Activated naive CD4-positive, alpha-beta T cell (primary cell): ENCODE results near the gene MAP2K4.
"Not testable (repeated sequence)": the region's sequence is repeated elsewhere in the genome, so short reads cannot be mapped to it uniquely, and the experiment has no call there.

Source experiments
- DNase-seq, 4 experiments: peaks; one replicate each; lab custom pipeline; 2025; lab: John Stamatoyannopoulos, UW

Gene MAP2K4

GRCh38 chr17:12020642-12021622 lies at the start of gene MAP2K4:
MAP2K4 (plus strand) TSS chr17:12020877; CDS start chr17:12020887, 10 bp downstream.
- peak; percentile 88 to 99 (median 95) for DNase-seq

GRCh38 chr17:11972741-11973140 lies 47.9 kb upstream of the MAP2K4 start:
- DNase-seq: not testable (repeated sequence)

GRCh38 chr17:11979795-11980194 lies 40.9 kb upstream of the MAP2K4 start:
- no peak for DNase-seq

DNA sequence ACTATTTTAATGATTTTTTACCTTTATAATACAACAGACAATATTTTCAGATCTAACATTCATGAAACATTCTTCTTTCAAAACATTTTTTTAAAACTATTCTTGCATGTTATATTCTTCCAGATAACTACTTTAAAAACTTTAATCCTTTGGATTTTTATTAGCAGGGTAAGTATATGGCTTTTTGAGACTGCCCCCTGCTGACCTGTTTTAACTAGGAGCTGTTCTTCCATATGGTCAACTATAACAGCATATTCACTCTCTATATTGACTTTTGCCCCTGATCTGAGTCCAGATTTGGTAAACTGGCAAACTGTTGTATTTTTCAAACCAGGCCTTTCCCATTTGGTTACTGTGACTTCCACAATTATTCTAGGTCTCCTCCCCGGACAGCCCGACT lies 39.9 kb upstream of the MAP2K4 start:
- DNase-seq: no peak

DNA sequence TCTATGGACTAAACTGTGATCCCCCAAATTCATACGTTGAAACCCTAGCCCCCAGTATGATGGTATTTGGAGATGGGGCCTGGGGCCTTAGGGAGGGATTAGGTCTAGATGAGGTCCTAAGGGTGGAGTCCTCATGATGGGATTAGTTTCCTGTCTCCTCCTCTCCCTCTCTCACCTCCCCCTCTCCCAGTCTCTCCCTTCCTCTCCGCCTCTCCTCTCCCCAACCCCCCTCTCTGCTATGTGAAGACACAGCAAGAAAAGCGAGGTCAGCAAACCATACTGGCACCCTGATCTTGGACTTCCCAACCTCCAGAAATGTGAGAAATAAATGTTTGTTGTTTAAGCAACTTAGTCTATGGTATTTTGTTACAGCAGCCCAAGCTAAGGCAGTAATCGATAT lies 38.8 kb upstream of the MAP2K4 start:
- no peak for DNase-seq

DNA sequence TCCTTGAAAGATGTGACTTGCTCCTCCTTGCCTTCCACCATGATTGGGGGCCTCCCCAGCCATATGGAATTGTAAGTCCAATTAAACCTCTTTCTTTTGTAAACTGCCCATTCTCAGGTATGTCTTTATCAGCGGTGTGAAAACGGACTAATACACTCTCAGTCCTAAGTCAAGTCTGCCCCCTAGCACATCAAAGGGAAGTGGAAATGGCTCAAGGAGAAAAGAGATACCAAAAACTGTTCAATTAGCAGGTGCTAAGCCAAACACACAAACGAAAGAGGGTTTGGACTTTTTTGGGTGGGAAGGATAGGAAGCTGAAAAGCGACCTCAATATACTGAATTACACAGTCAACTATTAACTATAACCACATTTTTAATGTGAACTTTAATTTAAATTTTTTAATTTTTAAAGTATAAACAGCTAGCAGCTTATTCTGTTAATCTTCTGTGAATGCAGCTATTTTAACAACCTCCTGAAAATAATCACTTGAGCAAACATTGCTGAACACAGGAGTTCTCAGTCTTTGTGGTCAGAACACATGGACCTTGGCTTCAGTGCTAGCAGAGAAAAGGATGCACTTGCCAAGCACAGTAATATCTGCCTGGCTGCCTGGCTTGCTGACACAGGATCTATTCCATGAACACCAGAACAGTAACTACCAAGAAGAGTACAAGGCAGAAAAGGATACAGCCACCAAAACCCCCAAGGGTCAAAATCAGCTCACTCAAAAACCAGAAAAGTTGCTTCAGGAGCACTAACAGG lies 34.3 kb upstream of the MAP2K4 start:
- no peak for DNase-seq

GRCh38 chr17:11986942-11987329 lies 33.7 kb upstream of the MAP2K4 start:
- DNase-seq: no peak

GRCh38 chr17:11990363-11990983 lies 30.2 kb upstream of the MAP2K4 start:
- DNase-seq: no peak

DNA sequence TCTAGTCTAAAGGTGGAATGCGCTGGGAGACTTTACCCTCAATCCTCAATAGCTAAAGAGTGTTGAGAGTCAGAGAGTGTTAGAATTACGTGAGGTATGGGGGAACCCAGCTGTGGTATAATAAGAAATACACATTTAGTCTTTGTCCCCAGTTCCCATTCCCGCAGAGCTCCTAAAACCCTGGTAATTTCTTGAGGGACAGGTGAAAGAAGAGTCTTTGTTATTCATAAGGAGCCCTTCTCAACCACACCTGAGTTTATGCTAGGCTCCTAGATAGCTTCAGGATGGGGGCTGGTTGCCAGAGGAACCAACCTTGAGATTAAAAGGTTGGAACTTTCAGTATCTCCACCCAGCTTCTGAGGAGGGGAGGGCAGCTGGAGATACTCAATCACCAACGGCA lies 29.2 kb upstream of the MAP2K4 start:
- DNase-seq: no peak

DNA sequence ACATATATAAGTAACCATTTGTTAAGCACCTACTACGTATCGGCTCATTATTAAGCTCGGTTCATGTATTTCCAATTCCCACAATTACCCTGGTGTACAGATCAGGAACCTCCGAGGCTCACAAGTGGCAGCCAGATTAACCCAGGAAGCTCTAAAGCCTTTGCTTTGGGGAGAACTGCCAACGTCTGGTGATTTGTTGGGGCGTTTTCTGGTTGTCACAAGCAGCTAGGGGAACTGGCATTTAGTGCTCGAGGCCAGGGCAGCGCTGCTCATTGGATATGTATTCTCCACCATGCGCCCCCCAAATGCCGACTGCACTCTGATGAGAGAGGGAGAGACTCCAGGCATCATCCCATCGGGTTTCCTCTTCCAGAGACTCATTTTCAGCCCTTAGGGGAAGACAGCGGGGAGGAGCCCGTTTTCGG lies 23.9 kb upstream of the MAP2K4 start:
- DNase-seq: peak in 1 of 4 experiments; percentile 40

DNA sequence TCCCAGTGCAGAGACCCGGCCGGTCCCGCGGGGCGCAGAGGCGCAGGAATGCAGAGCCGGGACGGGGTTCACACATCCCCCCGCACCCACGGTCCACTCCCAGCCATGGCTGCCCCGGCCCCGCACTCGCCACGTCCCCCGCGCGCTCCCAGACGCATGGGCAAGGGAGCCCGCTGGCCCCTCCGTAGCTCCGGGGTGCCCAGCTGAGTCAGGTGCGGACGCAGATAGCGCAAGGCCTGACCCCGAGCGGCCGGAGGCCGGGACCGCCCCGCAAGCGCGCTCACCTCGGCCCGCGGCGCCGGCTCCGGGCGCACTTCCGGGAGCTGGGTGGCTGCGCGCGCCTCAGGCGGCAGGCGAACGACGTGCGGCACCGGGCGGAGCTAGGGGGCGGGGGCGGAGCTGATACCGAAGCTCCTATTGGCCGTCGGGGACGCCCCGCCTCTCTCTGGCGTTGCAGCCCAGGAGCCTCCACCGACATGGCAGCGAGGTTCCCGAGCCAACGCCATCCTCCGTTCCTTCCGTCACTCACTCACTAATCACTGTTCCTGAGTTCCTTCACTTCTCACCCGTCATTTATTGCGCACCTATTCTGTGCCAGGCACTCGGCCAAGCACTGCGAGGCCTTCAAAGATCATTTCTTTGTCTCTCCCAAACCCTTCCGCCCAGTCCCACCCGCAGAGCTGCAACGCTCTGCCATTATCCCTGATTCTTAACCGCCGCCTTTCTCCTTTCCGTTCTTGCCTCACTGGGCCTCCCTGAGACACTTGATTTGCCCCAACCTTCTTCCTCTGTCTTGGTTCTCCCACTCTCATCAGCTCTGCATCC lies 23.3 kb upstream of the MAP2K4 start, which contains the start of gene ZNF18:
ZNF18 (minus strand) TSS at position 329 of the 825 bp plus-strand sequence. CDS start 4,646 bp downstream, outside the sequence.
- peak; percentile 81 to 96 (median 90) for DNase-seq

- no peak for DNase-seq
Measured at GRCh38 chr17:11997972-11998233, 22.8 kb upstream of the MAP2K4 start.

DNA sequence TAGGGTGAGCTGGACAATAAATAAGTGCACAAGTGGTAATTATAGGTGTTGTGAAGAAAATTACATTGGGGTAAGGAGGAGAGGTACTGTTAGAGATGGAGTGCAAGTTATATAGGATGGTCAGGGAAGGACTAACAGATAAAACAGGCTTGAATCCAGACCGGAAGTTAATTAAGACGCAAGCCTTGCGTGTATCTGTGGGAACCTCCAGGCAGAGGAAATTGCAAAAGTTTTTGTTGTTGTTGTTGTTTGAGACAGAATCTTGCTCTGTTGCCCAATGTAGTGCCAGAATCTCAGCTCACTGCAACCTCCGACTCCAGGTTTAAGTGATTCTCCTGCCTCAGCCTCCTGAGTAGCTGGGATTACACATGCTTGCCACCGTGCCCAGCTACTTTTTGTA lies 21.0 kb upstream of the MAP2K4 start:
- no peak for DNase-seq

DNA sequence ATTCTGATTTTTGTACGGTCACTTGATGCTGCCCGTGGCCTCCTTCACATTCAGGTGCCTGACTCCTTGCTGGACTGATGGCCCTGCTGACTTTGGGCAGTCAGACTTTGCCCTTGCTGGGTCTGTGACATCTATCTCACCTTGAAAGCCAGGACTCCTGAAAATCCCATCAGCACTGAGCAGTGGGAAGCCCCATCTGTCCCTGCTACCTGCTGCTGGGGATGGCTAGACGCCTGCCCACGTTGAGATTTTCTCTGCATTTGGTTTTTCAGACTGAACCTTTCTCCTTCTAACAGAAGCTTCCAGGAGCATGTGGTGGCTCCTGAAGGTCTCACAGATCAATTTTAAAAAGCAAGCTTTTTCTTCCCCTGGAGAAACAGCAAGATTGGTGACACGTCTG lies 13.2 kb upstream of the MAP2K4 start:
- no peak for DNase-seq

DNA sequence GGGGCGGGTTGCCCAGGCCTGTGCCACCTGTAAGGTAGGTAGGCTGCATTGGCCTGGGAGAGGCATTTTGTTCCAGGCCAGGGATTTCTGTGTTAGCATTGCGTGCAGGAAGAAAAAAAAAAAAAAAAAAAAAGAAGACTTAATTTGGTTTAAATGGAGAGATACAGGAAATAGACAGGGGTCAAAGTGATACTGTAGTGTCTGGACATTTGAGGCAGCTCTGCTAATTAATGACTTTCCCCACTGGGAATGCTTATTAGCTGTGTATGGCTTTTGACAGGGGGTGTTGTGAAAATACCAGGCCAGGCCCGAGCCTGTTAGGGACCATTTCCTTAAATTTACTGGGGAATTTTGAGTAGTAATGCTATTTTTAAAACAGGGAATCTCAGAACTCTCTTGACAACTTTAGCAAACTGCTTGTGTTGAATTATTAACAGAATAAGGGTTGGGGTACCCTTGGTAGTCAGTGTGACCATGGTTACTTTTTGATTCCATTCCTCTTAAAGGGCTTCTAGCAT lies 1.0 kb downstream of the MAP2K4 start:
- DNase-seq: no peak

DNA sequence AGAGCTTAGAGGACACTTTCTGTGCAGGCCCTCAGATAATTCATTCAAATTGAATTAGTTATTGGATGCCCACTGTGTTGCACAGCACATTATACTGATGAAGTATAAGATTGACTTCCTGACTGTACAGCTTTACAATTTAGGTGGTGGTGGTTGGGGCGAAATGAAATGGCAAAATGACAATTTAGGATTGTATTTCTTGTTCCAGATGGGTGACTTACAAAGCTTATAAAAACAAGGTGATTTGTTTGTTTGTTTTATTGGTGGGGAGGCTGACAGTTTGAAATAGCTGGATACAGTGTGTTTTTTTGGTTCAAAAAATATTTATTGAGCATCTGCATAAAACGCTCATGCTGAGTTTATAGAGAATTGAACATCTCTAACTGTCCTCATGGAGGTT lies 1.6 kb downstream of the MAP2K4 start:
- DNase-seq: no peak

DNA sequence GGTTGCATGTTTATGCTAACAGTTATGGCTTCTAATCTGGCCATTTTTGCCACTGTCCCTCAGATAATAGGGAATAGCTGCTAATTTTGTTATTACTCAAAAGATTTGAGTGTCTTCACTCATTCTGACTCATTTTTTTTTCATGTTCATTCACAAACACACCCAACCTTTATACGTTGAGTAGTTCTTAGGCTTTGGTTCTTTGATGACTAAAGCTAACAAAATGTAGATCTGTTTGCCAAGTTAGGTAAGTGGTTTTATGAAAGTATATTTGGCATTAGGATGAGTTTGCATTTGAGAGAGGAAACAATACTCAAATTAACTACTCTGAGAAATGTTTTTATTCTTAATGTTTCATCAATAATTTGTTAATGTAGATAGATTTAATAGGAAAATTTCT lies 3.6 kb downstream of the MAP2K4 start:
- no peak for DNase-seq

- no peak for DNase-seq
Measured at GRCh38 chr17:12027658-12028057, 7.0 kb downstream of the MAP2K4 start.

DNA sequence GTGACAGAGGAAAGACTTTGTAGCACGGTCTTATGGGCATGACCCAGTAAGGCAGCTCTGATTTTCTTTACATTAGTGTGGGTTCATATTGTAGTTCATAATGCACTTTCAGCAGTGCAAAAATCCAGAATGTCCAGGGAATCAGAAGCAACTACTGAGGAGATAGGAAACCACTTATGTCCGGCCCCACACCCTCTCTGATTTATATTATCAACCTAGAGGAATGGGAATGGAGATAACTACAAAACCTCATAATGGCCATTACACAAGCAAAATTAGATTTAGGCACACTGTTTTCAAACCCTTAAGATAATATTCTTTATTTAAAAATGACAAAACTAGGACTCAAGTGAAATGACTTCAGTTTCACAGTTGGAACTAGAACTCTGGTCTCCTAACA lies 7.9 kb downstream of the MAP2K4 start:
- DNase-seq: no peak

GRCh38 chr17:12034538-12034937 lies 13.9 kb downstream of the MAP2K4 start:
- DNase-seq: no peak

- no peak for DNase-seq
Measured at GRCh38 chr17:12035673-12036072, 15.0 kb downstream of the MAP2K4 start.
